ENCODE data around the gene EBNA1BP2. TPM values are rescaled to one million over a fixed set of nuclear protein-coding genes. Genes with fewer than 3 reads are reported as not detected.

EBNA1BP2 gene, protein sequence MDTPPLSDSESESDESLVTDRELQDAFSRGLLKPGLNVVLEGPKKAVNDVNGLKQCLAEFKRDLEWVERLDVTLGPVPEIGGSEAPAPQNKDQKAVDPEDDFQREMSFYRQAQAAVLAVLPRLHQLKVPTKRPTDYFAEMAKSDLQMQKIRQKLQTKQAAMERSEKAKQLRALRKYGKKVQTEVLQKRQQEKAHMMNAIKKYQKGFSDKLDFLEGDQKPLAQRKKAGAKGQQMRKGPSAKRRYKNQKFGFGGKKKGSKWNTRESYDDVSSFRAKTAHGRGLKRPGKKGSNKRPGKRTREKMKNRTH
- 145 and 149 TPM in 2 replicates for total RNA-seq

GRCh38 chr1:43171876-43172526, at the start of gene EBNA1BP2, which contains the start of gene CFAP57:
Gene EBNA1BP2, minus strand, starts transcription at chr1:43172290. Its CDS starts 172 bp downstream, at chr1:43172118.
Gene CFAP57, plus strand, starts transcription at chr1:43172330. Its CDS starts 424 bp downstream, at chr1:43172754.

Other genes starting within 250 kb of the EBNA1BP2 start
- 102 and 107 TPM in 2 replicates for gene SLC2A1, start 213.4 kb downstream of the EBNA1BP2 start, total RNA-seq
- 0.15 TPM in 1 of 2 replicates, not detected in the other for gene CFAP57, start within 50 bp of the EBNA1BP2 start, total RNA-seq
- gene TMEM125, start 97.7 kb upstream of the EBNA1BP2 start, total RNA-seq: not detected in 2 replicates
- gene C1orf210, start 113.3 kb upstream of the EBNA1BP2 start, total RNA-seq: not detected in 2 replicates
- gene TIE1, start 128.7 kb upstream of the EBNA1BP2 start, total RNA-seq: 0.34 and 1.2 TPM in 2 replicates
- under 0.01 TPM in 1 of 2 replicates, not detected in the other for gene MPL, start 165.5 kb upstream of the EBNA1BP2 start, total RNA-seq
- gene CDC20, start 186.7 kb upstream of the EBNA1BP2 start, total RNA-seq: 183 and 220 TPM in 2 replicates
- 107 and 116 TPM in 2 replicates for gene ELOVL1, start 195.7 kb upstream of the EBNA1BP2 start, total RNA-seq
- gene MED8, start 217.5 kb upstream of the EBNA1BP2 start, total RNA-seq: 71.8 and 72.6 TPM in 2 replicates
- gene SZT2, start 217.6 kb upstream of the EBNA1BP2 start, total RNA-seq: 9.8 and 12.3 TPM in 2 replicates

Data from bronchus fibroblast of lung (primary cell).